Right atrium auricular region (tissue), 2 donors: ENCODE data around the gene CNP. TPM values are rescaled to one million over a fixed set of nuclear protein-coding genes. Genes with fewer than 3 reads are reported as not detected.

Experiments
- DNase-seq: peaks from one replicate; pipeline ENCODE4 v3.0.0-alpha.2; 2019; ENCODE audit warnings: low spot score
- H3K27ac ChIP-seq, 2 donors: fragments of 200-600 bp; sonication (generic); 1 replicate in 1 of 2; 2 replicates in 1 of 2; pipeline ENCODE4 v1.5.1; 2016 to 2019
- H3K27me3 ChIP-seq, 2 donors: fragments of 200-600 bp; sonication (generic); one replicate each; pipeline versions ENCODE4 v1.5.1 to v1.6.0; 2017 to 2019
- H3K36me3 ChIP-seq: fragments of 200-600 bp; sonication (generic); one replicate; pipeline ENCODE4 v1.5.1; 2016
- H3K4me1 ChIP-seq, 2 donors: fragments of 200-600 bp; sonication (generic); one replicate each; pipeline versions ENCODE4 v1.5.1 to v1.6.0; 2017 to 2019
- H3K4me3 ChIP-seq, 2 donors: fragments of 200-600 bp; sonication (generic); 1 replicate in 1 of 2; 2 replicates in 1 of 2; pipeline ENCODE4 v1.5.1; 2017 to 2019; ENCODE audit warnings: mild to moderate bottlenecking in 1 of 2, moderate library complexity in 1 of 2
- H3K9me3 ChIP-seq, 2 donors: fragments of 200-600 bp; sonication (generic); one replicate each; pipeline ENCODE4 v1.5.1; 2019
- total RNA-seq, 2 donors: library from RNA; depleted of rRNA; stranded (reverse); fragments of >200 nt; gene quantifications; one replicate each; pipeline ENCODE4 v1.1.0, GENCODE V29; 2016
- TF ChIP-seq, protein P1 (sequence below), 2 donors: fragments of 200-600 bp; sonication (generic); IDR thresholded peaks; one replicate each; pipeline ENCODE4 v1.5.1; 2019; ENCODE audit warnings: antibody characterized with exemption in 2 of 2

The CNP gene
- total RNA-seq, 2 donors from 2014 or later = 23.1 to 29.5 TPM

DNA sequence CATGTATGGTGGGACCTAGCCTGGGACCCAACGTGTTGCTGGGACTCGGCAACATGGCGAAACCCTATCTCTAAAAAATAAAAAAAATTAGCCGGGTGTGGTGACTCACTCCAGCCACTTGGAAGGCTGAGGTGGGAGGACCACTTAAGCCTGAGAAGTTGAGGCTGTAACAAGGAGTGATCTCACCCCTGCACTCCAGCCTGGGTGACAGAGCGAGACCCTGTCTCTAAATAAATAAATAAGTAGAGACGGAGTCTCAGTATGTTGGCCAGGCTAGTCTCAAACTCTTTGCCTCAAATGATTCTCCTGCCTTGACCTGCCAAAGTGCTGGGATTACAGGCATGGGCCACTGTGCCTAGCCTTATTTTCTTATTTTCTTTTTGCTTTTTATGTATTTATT, 10.1 kb upstream of the CNP start:
- no peaks in the 10 kb centered on the region for H3K36me3 ChIP-seq
- H3K4me3 ChIP-seq = no peak overlapping the region
- no peaks in the 10 kb centered on the region for H3K4me1 ChIP-seq
- TF ChIP-seq, protein P1, sequence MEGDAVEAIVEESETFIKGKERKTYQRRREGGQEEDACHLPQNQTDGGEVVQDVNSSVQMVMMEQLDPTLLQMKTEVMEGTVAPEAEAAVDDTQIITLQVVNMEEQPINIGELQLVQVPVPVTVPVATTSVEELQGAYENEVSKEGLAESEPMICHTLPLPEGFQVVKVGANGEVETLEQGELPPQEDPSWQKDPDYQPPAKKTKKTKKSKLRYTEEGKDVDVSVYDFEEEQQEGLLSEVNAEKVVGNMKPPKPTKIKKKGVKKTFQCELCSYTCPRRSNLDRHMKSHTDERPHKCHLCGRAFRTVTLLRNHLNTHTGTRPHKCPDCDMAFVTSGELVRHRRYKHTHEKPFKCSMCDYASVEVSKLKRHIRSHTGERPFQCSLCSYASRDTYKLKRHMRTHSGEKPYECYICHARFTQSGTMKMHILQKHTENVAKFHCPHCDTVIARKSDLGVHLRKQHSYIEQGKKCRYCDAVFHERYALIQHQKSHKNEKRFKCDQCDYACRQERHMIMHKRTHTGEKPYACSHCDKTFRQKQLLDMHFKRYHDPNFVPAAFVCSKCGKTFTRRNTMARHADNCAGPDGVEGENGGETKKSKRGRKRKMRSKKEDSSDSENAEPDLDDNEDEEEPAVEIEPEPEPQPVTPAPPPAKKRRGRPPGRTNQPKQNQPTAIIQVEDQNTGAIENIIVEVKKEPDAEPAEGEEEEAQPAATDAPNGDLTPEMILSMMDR (IDR thresholded peaks at IDR 0.05) = no peak
- no peaks in the 10 kb centered on the region for H3K9me3 ChIP-seq
- no peaks in the 10 kb centered on the region for H3K27me3 ChIP-seq
- H3K27ac ChIP-seq = no peak overlapping the region
- no peak for DNase-seq

DNA sequence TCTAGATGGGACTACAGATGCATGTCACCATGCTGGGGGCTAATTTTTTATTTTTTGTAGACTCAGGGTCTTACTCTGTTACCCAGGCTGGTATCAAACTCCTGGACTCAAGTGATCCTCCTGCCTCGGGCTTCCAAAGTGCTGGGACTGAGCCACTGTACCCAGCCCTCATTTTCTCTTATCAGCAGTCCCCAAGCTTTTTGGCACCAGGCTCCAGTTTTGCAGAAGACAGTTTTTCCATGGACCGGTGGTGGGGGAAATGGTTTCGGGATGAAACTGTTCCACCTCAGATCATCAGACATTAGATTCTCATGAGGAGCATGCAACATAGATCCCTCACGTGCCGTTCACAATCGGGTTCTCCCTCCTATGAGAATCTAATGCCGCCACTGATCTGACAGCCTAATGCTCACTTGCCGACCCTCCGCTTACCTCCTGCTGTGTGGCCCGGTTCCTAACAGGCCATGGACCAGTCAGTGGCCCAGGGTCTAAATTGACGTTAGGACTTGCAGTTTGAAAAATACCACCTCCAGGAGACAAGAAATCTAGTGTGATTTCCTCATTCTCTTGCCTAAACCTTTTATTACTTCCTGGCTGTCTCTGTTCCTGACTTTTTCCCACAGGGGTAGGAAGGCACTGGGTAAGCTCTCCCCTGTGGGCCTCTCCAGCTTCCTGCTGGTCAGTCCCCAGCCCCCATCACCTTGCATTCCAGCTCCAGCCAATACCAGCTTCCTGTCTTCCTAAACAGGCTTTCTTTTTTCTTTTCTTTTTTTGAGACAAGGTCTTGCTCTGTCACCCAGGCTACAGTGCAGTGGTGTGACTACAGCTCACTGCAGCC, 9.3 kb upstream of the CNP start:
- Histone ChIP-seq H3K36me3 (no peaks in the 10 kb centered on the region), H3K4me1 (no peaks in the 10 kb centered on the region), H3K27ac (no peak overlapping the region), H3K9me3 (no peaks in the 10 kb centered on the region), H3K27me3 (no peaks in the 10 kb centered on the region), H3K4me3 (no peak overlapping the region)
- TF ChIP-seq, protein P1 (IDR thresholded peaks at IDR 0.05) = no peak
- DNase-seq = no peak

DNA sequence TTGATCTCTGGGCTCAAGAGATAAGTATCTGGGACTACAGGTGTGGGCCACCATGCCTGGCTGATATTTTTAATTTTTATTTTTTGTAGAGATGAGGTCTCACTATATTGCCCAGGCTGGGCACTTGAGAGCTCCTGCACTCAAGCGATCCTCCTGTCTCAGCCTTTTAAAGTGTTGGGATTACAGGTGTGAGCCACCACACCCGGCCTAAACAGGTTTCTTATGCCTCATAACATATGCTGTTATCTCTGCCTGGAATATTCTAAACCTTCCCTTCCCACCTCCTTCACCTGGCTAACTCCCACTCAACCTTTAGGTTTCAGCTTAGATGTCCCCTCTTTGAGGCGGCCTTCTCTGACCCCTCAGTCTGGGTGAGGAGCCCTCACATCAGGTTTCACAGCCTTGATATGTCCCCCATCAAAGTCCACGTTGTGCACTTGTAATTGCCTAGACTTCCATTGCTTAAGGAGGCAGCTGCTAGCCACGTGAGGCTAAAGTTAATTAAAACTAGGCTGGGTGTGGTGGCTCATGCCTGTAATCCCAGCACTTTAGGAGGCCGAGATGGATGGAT, 8.6 kb upstream of the CNP start:
- TF ChIP-seq, protein P1 (IDR thresholded peaks at IDR 0.05) = no peak
- no peak for DNase-seq
- peaks cover 0 to 4% of the 10 kb centered on the region in 2 donors for H3K4me1 ChIP-seq
- no peaks in the 10 kb centered on the region for H3K36me3 ChIP-seq
- no peaks in the 10 kb centered on the region for H3K27me3 ChIP-seq
- no peak overlapping the region for H3K27ac ChIP-seq
- H3K4me3 ChIP-seq = no peak overlapping the region
- H3K9me3 ChIP-seq = no peaks in the 10 kb centered on the region

DNA sequence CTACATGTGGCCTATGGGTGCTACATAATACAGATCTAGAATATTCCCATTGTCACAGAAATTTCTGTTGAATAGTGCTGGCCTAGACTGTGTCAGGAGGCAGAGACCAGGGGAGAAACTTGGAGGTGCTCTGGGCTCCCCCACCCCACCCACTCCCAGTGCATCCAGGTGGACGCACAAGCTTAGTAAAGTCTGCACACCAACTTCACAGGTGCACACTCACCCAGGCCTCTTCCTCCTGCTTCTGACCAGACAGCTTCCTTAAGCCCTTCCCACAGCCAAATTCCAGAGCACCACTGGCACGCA, 7.6 kb upstream of the CNP start:
- H3K36me3 ChIP-seq = no peaks in the 10 kb centered on the region
- DNase-seq = no peak
- no peaks in the 10 kb centered on the region for H3K9me3 ChIP-seq
- H3K4me1 ChIP-seq = peaks cover 0 to 4% of the 10 kb centered on the region in 2 donors
- TF ChIP-seq, protein P1 (IDR thresholded peaks at IDR 0.05) = no peak
- no peak overlapping the region for H3K27ac ChIP-seq
- no peak overlapping the region for H3K4me3 ChIP-seq
- H3K27me3 ChIP-seq = no peaks in the 10 kb centered on the region

DNA sequence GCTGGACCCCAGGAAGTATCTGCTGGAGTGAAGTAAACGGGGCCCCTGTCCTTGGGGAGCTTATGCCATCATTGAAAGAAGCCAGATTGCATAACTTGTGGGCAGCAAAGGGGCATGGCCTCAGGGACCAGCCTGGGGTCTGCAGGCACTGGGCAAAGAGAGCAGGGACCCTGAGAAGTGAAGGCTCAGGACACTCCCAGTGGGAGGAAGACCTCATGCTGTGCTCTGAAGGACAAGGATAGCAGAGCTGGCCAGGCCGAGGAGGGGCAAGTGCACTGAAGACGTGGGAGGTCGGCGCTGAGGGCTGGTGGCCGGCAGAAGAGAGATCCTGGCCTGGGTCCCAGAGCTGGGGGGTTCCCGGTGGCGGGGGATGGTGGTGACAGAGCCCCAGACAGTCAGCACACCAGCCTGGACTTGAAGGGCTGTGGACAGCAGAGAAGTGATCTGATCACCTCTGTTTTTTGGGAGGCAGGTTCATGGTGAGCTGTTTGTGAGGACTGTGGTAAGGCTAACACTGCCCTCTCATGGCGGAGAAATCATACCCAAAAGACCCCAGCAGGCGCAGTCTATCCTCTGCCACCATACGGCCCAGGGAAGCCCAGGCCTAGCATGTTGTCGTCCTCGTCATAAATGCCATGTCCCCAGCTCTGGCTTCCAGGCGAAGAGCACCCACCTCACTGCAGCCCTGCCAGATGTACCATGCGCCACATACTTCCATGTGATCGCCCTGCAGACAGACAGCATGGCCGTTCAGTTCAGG, 7.1 kb upstream of the CNP start:
- TF ChIP-seq, protein P1 (IDR thresholded peaks at IDR 0.05) = peak in 1 of 2 donors; percentile 42
- Histone ChIP-seq H3K4me3 (no peak overlapping the region), H3K36me3 (no peaks in the 10 kb centered on the region), H3K4me1 (peaks cover 0 to 4% of the 10 kb centered on the region in 2 donors), H3K27ac (no peak overlapping the region), H3K9me3 (no peaks in the 10 kb centered on the region), H3K27me3 (no peaks in the 10 kb centered on the region)
- no peak for DNase-seq
